ENCODE results near the gene OXNAD1.

The OXNAD1 gene

DNA sequence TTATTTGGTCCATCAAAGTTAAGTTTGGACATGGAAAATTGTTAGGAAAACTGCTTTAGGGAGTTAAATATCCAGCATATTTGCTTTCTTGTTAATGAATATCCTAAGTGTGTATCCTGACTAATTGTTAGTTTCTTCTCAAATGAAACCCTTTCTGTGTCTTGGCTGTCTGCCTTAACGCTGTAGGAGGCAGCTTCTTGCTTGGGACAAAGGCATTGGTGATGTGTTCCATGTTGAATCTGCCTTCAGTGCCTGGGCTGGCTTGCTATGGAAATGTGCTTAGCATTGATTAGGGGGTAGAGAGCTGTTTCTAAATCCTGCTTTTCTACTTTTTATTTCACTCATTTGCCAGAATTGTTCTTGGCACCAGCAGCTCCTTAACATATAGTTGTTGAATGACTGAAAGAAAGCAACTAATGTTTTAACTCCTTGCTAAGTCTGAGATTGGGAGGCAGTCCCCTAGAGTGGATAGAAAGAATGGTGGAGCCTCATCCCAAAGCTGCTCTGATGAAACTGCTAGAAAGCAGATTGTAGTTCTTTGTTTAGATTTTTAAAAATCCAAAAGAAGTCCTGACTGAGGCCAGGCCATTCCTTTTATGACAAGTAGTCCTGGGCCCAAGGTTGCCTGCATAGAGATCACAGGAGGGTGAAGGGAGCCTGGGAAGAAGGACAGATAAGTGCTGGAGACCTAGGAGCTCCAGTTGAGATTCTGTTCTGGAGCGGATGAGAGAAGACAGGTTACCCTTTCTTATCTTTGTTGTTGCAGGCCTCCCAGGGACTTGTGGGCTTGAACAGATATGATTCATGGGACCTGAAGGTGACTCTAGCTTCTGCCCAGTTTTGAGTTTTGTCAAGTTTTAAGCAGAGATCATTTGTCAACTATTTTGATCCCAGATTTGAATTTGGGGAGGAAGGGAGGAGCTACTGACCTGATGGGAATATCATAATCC, 39.3 kb downstream of the OXNAD1 start:
- TF ChIP-seq EGR1 (IDR thresholded peaks at IDR 0.05): no peak
- TF ChIP-seq, protein P1, sequence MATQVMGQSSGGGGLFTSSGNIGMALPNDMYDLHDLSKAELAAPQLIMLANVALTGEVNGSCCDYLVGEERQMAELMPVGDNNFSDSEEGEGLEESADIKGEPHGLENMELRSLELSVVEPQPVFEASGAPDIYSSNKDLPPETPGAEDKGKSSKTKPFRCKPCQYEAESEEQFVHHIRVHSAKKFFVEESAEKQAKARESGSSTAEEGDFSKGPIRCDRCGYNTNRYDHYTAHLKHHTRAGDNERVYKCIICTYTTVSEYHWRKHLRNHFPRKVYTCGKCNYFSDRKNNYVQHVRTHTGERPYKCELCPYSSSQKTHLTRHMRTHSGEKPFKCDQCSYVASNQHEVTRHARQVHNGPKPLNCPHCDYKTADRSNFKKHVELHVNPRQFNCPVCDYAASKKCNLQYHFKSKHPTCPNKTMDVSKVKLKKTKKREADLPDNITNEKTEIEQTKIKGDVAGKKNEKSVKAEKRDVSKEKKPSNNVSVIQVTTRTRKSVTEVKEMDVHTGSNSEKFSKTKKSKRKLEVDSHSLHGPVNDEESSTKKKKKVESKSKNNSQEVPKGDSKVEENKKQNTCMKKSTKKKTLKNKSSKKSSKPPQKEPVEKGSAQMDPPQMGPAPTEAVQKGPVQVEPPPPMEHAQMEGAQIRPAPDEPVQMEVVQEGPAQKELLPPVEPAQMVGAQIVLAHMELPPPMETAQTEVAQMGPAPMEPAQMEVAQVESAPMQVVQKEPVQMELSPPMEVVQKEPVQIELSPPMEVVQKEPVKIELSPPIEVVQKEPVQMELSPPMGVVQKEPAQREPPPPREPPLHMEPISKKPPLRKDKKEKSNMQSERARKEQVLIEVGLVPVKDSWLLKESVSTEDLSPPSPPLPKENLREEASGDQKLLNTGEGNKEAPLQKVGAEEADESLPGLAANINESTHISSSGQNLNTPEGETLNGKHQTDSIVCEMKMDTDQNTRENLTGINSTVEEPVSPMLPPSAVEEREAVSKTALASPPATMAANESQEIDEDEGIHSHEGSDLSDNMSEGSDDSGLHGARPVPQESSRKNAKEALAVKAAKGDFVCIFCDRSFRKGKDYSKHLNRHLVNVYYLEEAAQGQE (IDR thresholded peaks at IDR 0.05; ENCODE audit: low read depth): no peak
- no peak for TF ChIP-seq TCF12 (IDR thresholded peaks at IDR 0.05; ENCODE audit: low read depth)
- TF ChIP-seq NFIC (IDR thresholded peaks at IDR 0.05): no peak
- no peak for TF ChIP-seq YY1 (IDR thresholded peaks at IDR 0.05; ENCODE audit: low read depth)
- TF ChIP-seq RAD21 (IDR thresholded peaks at IDR 0.05; ENCODE audit: low read depth): no peak
- TF ChIP-seq, protein P2, sequence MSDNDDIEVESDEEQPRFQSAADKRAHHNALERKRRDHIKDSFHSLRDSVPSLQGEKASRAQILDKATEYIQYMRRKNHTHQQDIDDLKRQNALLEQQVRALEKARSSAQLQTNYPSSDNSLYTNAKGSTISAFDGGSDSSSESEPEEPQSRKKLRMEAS (IDR thresholded peaks at IDR 0.05): no peak
- no peak for TF ChIP-seq CREB1 (IDR thresholded peaks at IDR 0.05; ENCODE audit: low read depth)
- no peak for TF ChIP-seq CEBPB (IDR thresholded peaks at IDR 0.05)
- TF ChIP-seq, protein P3, sequence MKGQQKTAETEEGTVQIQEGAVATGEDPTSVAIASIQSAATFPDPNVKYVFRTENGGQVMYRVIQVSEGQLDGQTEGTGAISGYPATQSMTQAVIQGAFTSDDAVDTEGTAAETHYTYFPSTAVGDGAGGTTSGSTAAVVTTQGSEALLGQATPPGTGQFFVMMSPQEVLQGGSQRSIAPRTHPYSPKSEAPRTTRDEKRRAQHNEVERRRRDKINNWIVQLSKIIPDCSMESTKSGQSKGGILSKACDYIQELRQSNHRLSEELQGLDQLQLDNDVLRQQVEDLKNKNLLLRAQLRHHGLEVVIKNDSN (IDR thresholded peaks at IDR 0.05): no peak
- no peak for TF ChIP-seq TAF1 (IDR thresholded peaks at IDR 0.05; ENCODE audit: low read depth)
- no peak for TF ChIP-seq TEAD4 (IDR thresholded peaks at IDR 0.05)

DNA sequence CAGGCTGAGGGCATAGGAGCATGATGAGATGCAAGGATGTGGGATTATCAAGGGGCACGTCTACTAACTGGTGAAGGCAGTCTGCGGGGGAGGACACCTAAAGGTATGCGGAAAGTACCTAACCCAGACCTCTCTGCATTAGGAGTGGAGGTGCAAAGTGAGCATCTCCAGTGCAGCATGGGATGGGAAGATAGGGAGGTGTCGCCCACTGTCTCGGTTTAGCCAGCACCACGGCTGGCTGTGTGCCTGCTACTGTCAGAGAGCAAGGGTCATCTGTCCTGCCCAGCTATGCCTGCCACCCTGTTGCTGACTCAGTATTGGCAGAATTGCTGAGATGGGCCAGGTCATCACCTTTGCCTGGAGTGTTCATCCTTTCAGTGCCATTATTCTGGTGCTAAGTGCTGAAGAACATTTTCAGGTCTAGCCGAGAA, 40.1 kb downstream of the OXNAD1 start:
- TF ChIP-seq TCF12 (IDR thresholded peaks at IDR 0.05; ENCODE audit: low read depth): no peak
- TF ChIP-seq ZBTB7A (IDR thresholded peaks at IDR 0.05; ENCODE audit: low read depth): no peak
- TF ChIP-seq, protein P2 (IDR thresholded peaks at IDR 0.05): no peak
- TF ChIP-seq, protein P1 (IDR thresholded peaks at IDR 0.05; ENCODE audit: low read depth): no peak
- no peak for TF ChIP-seq CREB1 (IDR thresholded peaks at IDR 0.05; ENCODE audit: low read depth)
- TF ChIP-seq YY1 (IDR thresholded peaks at IDR 0.05; ENCODE audit: low read depth): no peak

DNA sequence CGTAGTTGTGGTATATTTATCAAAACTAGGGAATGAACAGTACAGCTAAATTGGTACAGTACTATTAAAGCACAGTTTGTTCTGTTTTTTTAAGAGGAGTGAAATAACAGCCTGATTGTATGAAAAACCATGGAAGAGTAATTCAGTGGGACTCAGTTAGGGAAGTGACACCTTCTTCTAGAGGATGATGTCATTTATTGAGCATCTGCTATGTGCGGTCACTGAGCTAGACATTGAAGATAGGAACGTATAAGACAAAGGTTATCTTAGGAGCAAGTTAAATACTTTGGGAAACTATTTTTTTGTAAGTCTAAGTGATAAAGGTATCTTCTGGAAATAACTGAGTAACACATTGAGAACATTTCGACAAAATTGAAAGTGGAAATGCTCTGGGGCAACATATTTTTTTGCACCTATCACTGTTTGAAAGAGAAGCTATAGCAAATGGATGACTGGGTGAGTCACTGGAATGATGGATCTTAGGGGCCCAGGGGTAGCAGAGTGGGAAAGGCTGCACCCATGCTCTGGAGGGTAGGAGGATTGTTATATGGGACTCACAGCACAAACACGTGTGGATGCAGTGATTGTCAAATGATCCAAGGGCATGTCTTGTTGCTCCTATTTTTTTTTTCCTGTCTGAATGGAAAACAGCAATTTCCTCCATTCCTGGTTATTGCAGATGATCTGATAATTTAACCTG, 43.0 kb downstream of the OXNAD1 start:
- TF ChIP-seq, protein P3 (IDR thresholded peaks at IDR 0.05): no peak
- no peak for TF ChIP-seq TAF1 (IDR thresholded peaks at IDR 0.05; ENCODE audit: low read depth)
- TF ChIP-seq, protein P1 (IDR thresholded peaks at IDR 0.05; ENCODE audit: low read depth): no peak
- TF ChIP-seq TCF12 (IDR thresholded peaks at IDR 0.05; ENCODE audit: low read depth): no peak
- no peak for TF ChIP-seq TEAD4 (IDR thresholded peaks at IDR 0.05)
- TF ChIP-seq EP300 (IDR thresholded peaks at IDR 0.05; ENCODE audit: borderline replicate concordance): no peak
- no peak for TF ChIP-seq CEBPB (IDR thresholded peaks at IDR 0.05)
- TF ChIP-seq NFIC (IDR thresholded peaks at IDR 0.05): no peak
- TF ChIP-seq YY1 (IDR thresholded peaks at IDR 0.05; ENCODE audit: low read depth): no peak
- no peak for TF ChIP-seq EGR1 (IDR thresholded peaks at IDR 0.05)
- TF ChIP-seq, protein P2 (IDR thresholded peaks at IDR 0.05): no peak

DNA sequence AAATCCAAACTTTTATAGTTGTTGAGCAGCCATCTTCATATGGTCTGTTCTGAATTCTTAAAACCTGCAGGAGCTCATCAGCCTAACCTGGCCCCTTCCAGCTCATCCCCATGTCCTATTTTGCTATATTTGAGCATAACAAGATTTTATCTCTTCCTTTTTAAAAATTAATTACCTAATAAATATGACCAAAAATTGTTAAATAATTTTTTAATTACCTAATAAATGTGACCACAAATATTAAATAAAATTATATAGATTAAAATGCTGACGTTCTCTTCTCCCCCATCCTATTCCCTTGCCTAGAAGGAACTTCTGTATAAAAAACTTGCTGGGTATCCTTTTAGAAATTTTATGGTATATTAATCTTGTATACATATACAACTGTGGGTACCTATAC, 43.7 kb downstream of the OXNAD1 start:
- TF ChIP-seq TEAD4 (IDR thresholded peaks at IDR 0.05) (no peak), EP300 (IDR thresholded peaks at IDR 0.05; ENCODE audit: borderline replicate concordance) (no peak), TAF1 (IDR thresholded peaks at IDR 0.05; ENCODE audit: low read depth) (no peak), TCF12 (IDR thresholded peaks at IDR 0.05; ENCODE audit: low read depth) (no peak), YY1 (IDR thresholded peaks at IDR 0.05; ENCODE audit: low read depth) (no peak), EGR1 (IDR thresholded peaks at IDR 0.05) (no peak), NFIC (IDR thresholded peaks at IDR 0.05) (no peak), RAD21 (IDR thresholded peaks at IDR 0.05; ENCODE audit: low read depth) (no peak)
- TF ChIP-seq, protein P3 (IDR thresholded peaks at IDR 0.05): no peak
- TF ChIP-seq, protein P2 (IDR thresholded peaks at IDR 0.05): no peak

Measured in Ishikawa (cell line).